OCI-LY1 (cell line): ENCODE data around the gene BAIAP2L1.

Experiments used
- CTCF ChIP-seq: fragments of 200-600 bp; sonication (generic), shearing (Covaris generic); IDR thresholded peaks from 2 replicates; pipeline ENCODE4 v1.5.1; 2017; ENCODE audit warnings: mild to moderate bottlenecking, antibody characterized with exemption, low read length, moderate library complexity, mixed read lengths
- EZH2 ChIP-seq: fragments of 200-600 bp; sonication (generic), shearing (Covaris generic); IDR thresholded peaks from 2 replicates; pipeline ENCODE4 v1.8.0; 2017; ENCODE audit warnings: borderline replicate concordance, mixed run types, mild to moderate bottlenecking, antibody characterized with exemption, low read length, moderate library complexity, mixed read lengths

DNA sequence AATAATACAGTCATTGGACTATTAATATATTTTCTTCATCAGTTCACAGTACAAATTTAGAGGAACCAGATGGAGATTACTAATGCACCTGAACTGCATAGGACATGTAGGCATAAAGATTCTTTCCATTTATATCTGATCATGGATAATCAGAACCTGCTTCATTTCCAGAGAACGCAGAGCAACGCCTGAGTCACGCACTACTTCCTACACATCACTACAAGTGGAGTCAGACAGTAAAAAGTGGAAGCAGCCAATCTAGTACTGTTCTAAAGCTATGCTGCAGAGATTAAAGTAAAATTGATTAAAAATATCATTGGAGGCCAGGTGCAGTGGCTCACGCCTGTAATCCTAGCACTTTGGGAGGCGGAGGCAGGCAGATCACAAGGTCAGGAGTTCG, 76.1 kb downstream of the BAIAP2L1 start:
- no peak for TF ChIP-seq CTCF
- no peak for TF ChIP-seq EZH2
